BE2C (cell line): Measurements from ENCODE around the gene CXCR6.

Experiments used
- DNase-seq: peaks from one replicate; pipeline ENCODE4 v3.0.0-alpha.2; 2020
- H3K27me3 ChIP-seq: fragments of 250-450 bp; sonication (Bioruptor Pico); 2 replicates; pipeline ENCODE4 v1.5.1; 2020; ENCODE audit warnings: mild to moderate bottlenecking
- H3K36me3 ChIP-seq: fragments of 250-450 bp; sonication (Bioruptor Pico); 2 replicates; pipeline ENCODE4 v1.5.1; 2020; ENCODE audit warnings: mild to moderate bottlenecking
- H3K4me1 ChIP-seq: fragments of 250-450 bp; sonication (Bioruptor Pico); 2 replicates; pipeline ENCODE4 v1.5.1; 2020
- H3K4me3 ChIP-seq: 2 replicates; pipeline ENCODE4 v1.5.1; 2011; ENCODE audit warnings: low read depth, low read length
- H3K9me3 ChIP-seq: fragments of 250-450 bp; sonication (Bioruptor Pico); 2 replicates; pipeline ENCODE4 v1.5.1; 2020
- TF ChIP-seq, protein P1 (sequence below): IDR thresholded peaks from 2 replicates; pipeline ENCODE4 v1.5.1; 2012; ENCODE audit warnings: mild to moderate bottlenecking, low read depth, low read length

The CXCR6 gene

GRCh38 chr3:45911511-45912226, 31.6 kb upstream of the CXCR6 start:
- Histone ChIP-seq H3K4me1 (no peaks in the 10 kb centered on the region), H3K9me3 (no peaks in the 10 kb centered on the region), H3K36me3 (no peaks in the 10 kb centered on the region), H3K4me3 (no peak overlapping the region), H3K27me3 (no peaks in the 10 kb centered on the region)
- TF ChIP-seq, protein P1, sequence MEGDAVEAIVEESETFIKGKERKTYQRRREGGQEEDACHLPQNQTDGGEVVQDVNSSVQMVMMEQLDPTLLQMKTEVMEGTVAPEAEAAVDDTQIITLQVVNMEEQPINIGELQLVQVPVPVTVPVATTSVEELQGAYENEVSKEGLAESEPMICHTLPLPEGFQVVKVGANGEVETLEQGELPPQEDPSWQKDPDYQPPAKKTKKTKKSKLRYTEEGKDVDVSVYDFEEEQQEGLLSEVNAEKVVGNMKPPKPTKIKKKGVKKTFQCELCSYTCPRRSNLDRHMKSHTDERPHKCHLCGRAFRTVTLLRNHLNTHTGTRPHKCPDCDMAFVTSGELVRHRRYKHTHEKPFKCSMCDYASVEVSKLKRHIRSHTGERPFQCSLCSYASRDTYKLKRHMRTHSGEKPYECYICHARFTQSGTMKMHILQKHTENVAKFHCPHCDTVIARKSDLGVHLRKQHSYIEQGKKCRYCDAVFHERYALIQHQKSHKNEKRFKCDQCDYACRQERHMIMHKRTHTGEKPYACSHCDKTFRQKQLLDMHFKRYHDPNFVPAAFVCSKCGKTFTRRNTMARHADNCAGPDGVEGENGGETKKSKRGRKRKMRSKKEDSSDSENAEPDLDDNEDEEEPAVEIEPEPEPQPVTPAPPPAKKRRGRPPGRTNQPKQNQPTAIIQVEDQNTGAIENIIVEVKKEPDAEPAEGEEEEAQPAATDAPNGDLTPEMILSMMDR = no peak
- DNase-seq = no peak

- Histone ChIP-seq H3K36me3 (no peaks in the 10 kb centered on the region), H3K9me3 (no peaks in the 10 kb centered on the region), H3K4me1 (no peaks in the 10 kb centered on the region), H3K4me3 (no peak overlapping the region), H3K27me3 (no peaks in the 10 kb centered on the region)
- TF ChIP-seq, protein P1 = no peak
- DNase-seq = no peak
Measured at GRCh38 chr3:45912435-45912834, 30.8 kb upstream of the CXCR6 start.

- Histone ChIP-seq H3K4me3 (no peak overlapping the region), H3K27me3 (no peaks in the 10 kb centered on the region), H3K9me3 (no peaks in the 10 kb centered on the region), H3K36me3 (no peaks in the 10 kb centered on the region), H3K4me1 (no peaks in the 10 kb centered on the region)
- no peak for DNase-seq
- TF ChIP-seq, protein P1 = no peak
Measured at GRCh38 chr3:45914362-45915058, 28.8 kb upstream of the CXCR6 start.

DNA sequence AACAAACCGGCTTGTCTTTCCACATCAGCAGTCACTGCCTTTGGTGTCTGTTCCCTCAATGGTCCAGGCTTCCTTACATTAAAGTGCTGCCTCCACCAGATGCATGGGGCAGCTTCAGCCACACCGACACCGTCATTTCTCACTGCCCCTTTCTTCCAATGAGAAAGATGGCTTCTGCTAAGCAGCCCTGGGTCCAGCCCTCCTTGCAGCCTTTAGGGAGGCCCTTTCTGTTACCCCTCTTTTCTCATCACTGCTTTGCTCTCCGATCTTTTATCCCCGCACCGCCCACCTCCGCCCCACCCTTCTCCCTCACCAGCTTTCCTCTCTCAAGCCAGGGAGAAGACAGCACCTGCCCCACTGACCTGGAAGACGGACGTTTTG, 28.2 kb upstream of the CXCR6 start:
- TF ChIP-seq, protein P1 = no peak
- Histone ChIP-seq H3K9me3 (no peaks in the 10 kb centered on the region), H3K27me3 (no peaks in the 10 kb centered on the region), H3K4me3 (no peak overlapping the region), H3K4me1 (no peaks in the 10 kb centered on the region), H3K36me3 (no peaks in the 10 kb centered on the region)
- DNase-seq = no peak

- H3K36me3 ChIP-seq = no peaks in the 10 kb centered on the region
- no peaks in the 10 kb centered on the region for H3K27me3 ChIP-seq
- no peaks in the 10 kb centered on the region for H3K9me3 ChIP-seq
- H3K4me3 ChIP-seq = no peak overlapping the region
- no peak for DNase-seq
- TF ChIP-seq, protein P1 = no peak
- H3K4me1 ChIP-seq = no peaks in the 10 kb centered on the region
Measured at GRCh38 chr3:45915518-45916231, 27.6 kb upstream of the CXCR6 start.
